A673 (cell line): Measurements from ENCODE around the gene PRSS22.
"Not testable (repeated sequence)": the region's sequence is repeated elsewhere in the genome, so short reads cannot be mapped to it uniquely, and the experiment has no call there.

Experiments used
- EZH2 ChIP-seq: fragments of 200-600 bp; sonication (generic); IDR thresholded peaks from 2 replicates; pipeline ENCODE4 v1.6.1; 2017; ENCODE audit warnings: borderline replicate concordance, low read depth, mild to moderate bottlenecking, mixed read lengths, antibody characterized with exemption, low read length; ENCODE audit not compliant: poor library complexity, severe bottlenecking
- TF ChIP-seq, protein P1 (sequence below): fragments of 300-800, 200-600 bp; sonication (generic); conservative IDR thresholded peaks from 2 replicates; pipeline ENCODE4 v1.5.1; 2017; ENCODE audit warnings: low read depth, mild to moderate bottlenecking, antibody characterized with exemption, low read length, moderate library complexity, mixed read lengths

- TF ChIP-seq EZH2 = not testable (repeated sequence)
- TF ChIP-seq, protein P1, sequence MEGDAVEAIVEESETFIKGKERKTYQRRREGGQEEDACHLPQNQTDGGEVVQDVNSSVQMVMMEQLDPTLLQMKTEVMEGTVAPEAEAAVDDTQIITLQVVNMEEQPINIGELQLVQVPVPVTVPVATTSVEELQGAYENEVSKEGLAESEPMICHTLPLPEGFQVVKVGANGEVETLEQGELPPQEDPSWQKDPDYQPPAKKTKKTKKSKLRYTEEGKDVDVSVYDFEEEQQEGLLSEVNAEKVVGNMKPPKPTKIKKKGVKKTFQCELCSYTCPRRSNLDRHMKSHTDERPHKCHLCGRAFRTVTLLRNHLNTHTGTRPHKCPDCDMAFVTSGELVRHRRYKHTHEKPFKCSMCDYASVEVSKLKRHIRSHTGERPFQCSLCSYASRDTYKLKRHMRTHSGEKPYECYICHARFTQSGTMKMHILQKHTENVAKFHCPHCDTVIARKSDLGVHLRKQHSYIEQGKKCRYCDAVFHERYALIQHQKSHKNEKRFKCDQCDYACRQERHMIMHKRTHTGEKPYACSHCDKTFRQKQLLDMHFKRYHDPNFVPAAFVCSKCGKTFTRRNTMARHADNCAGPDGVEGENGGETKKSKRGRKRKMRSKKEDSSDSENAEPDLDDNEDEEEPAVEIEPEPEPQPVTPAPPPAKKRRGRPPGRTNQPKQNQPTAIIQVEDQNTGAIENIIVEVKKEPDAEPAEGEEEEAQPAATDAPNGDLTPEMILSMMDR = peak; percentile 42
These were observed 49.2 kb upstream of the PRSS22 start for GRCh38 chr16:2907084-2907753.
